HUDEP-2 (cell line): ENCODE results near the gene CTLA4.

ENCODE experiments used
- DNase-seq, 76 experiments: peaks; one replicate each; lab custom pipeline; 2025; ENCODE audit not compliant: unreplicated experiment in 76 of 76; lab: John Stamatoyannopoulos, UW

Gene CTLA4

GRCh38 chr2:203867561-203868200, at the start of gene CTLA4:
Gene CTLA4 (plus strand): TSS chr2:203867771. CDS start chr2:203867943, 172 bp downstream.
- no peak for DNase-seq

- DNase-seq = no peak
Measured at GRCh38 chr2:203818656-203819055, 48.9 kb upstream of the CTLA4 start.

- no peak for DNase-seq
Measured at GRCh38 chr2:203819434-203820133, 48.0 kb upstream of the CTLA4 start.

GRCh38 chr2:203820969-203821368, 46.6 kb upstream of the CTLA4 start:
- no peak for DNase-seq

GRCh38 chr2:203822240-203822639, 45.3 kb upstream of the CTLA4 start:
- no peak for DNase-seq

GRCh38 chr2:203823173-203823572, 44.4 kb upstream of the CTLA4 start:
- DNase-seq = no peak

GRCh38 chr2:203824057-203824456, 43.5 kb upstream of the CTLA4 start:
- no peak for DNase-seq

GRCh38 chr2:203824603-203825002, 43.0 kb upstream of the CTLA4 start:
- DNase-seq = no peak

GRCh38 chr2:203826704-203827103, 40.9 kb upstream of the CTLA4 start:
- no peak for DNase-seq

- DNase-seq = no peak
Measured at GRCh38 chr2:203830304-203831055, 37.1 kb upstream of the CTLA4 start.

GRCh38 chr2:203835420-203835819, 32.2 kb upstream of the CTLA4 start:
- no peak for DNase-seq

GRCh38 chr2:203835892-203836800, 31.4 kb upstream of the CTLA4 start:
- DNase-seq = no peak

GRCh38 chr2:203840655-203841205, 26.8 kb upstream of the CTLA4 start:
- DNase-seq = no peak

GRCh38 chr2:203841654-203842053, 25.9 kb upstream of the CTLA4 start:
- DNase-seq = no peak

GRCh38 chr2:203842373-203842772, 25.2 kb upstream of the CTLA4 start:
- DNase-seq = no peak

GRCh38 chr2:203846490-203847105, 21.0 kb upstream of the CTLA4 start:
- no peak for DNase-seq

- no peak for DNase-seq
Measured at GRCh38 chr2:203849010-203849409, 18.6 kb upstream of the CTLA4 start.

- DNase-seq = no peak
Measured at GRCh38 chr2:203852760-203853159, 14.8 kb upstream of the CTLA4 start.

- DNase-seq = no peak
Measured at GRCh38 chr2:203853271-203853670, 14.3 kb upstream of the CTLA4 start.

- DNase-seq = no peak
Measured at GRCh38 chr2:203853722-203854121, 13.8 kb upstream of the CTLA4 start.
